ENCODE data around the gene ANXA11.
"Not testable (repeated sequence)": the region's sequence is repeated elsewhere in the genome, so short reads cannot be mapped to it uniquely, and the experiment has no call there.

ANXA11 gene

GRCh38 chr10:80164596-80164995, 40.7 kb downstream of the ANXA11 start:
- FAIRE-seq: no peak

GRCh38 chr10:80163741-80164341, 41.5 kb downstream of the ANXA11 start:
- FAIRE-seq: no peak

GRCh38 chr10:80161321-80162083, 43.8 kb downstream of the ANXA11 start:
- FAIRE-seq: no peak

GRCh38 chr10:80160361-80161320, 44.7 kb downstream of the ANXA11 start:
- no peak for FAIRE-seq

GRCh38 chr10:80159166-80159873, 46.0 kb downstream of the ANXA11 start:
- no peak for FAIRE-seq

GRCh38 chr10:80158598-80159127, 46.7 kb downstream of the ANXA11 start:
- FAIRE-seq: peak; percentile 81

- FAIRE-seq: no peak
Measured at GRCh38 chr10:80158126-80158525, 47.2 kb downstream of the ANXA11 start.

GRCh38 chr10:80157561-80157960, 47.8 kb downstream of the ANXA11 start:
- no peak for FAIRE-seq

- FAIRE-seq: no peak
Measured at GRCh38 chr10:80156216-80156615, 49.1 kb downstream of the ANXA11 start.

GRCh38 chr10:80155696-80156215, 49.6 kb downstream of the ANXA11 start:
- no peak for FAIRE-seq

- no peak for FAIRE-seq
Measured at GRCh38 chr10:80154978-80155695, 50.2 kb downstream of the ANXA11 start.

- FAIRE-seq: no peak
Measured at GRCh38 chr10:80154626-80154977, 50.7 kb downstream of the ANXA11 start.

GRCh38 chr10:80153460-80153859, 51.9 kb downstream of the ANXA11 start:
- no peak for FAIRE-seq

GRCh38 chr10:80152820-80153219, 52.5 kb downstream of the ANXA11 start:
- no peak for FAIRE-seq

- no peak for FAIRE-seq
Measured at GRCh38 chr10:80150172-80150571, 55.2 kb downstream of the ANXA11 start.

GRCh38 chr10:80149123-80149522, 56.2 kb downstream of the ANXA11 start:
- FAIRE-seq: no peak

- FAIRE-seq: no peak
Measured at GRCh38 chr10:80148166-80148805, 57.1 kb downstream of the ANXA11 start.

GRCh38 chr10:80146918-80147317, 58.4 kb downstream of the ANXA11 start:
- FAIRE-seq: no peak

GRCh38 chr10:80145406-80146308, 59.7 kb downstream of the ANXA11 start:
- not testable (repeated sequence) for FAIRE-seq

GRCh38 chr10:80144696-80145131, 60.6 kb downstream of the ANXA11 start:
- FAIRE-seq: no peak

All from islet of Langerhans (tissue), 1 donor.